Mucosa of stomach (tissue), 1 donor: ENCODE data around the gene PADI2.
"Not testable (repeated sequence)": the region's sequence is repeated elsewhere in the genome, so short reads cannot be mapped to it uniquely, and the experiment has no call there.

Source experiments
- H3K27me3 ChIP-seq: one replicate; pipeline ENCODE4 v1.7.0; 2013; ENCODE audit warnings: mild to moderate bottlenecking, low read length; ENCODE audit not compliant: control insufficient read depth, insufficient read depth
- H3K36me3 ChIP-seq: one replicate; pipeline ENCODE4 v1.7.0; 2013; ENCODE audit warnings: low read length; ENCODE audit not compliant: control insufficient read depth, insufficient read depth
- H3K4me1 ChIP-seq: one replicate; pipeline ENCODE4 v1.7.0; 2013; ENCODE audit warnings: mild to moderate bottlenecking, low read length; ENCODE audit not compliant: control insufficient read depth, insufficient read depth
- H3K4me3 ChIP-seq: one replicate; pipeline ENCODE4 v1.7.0; 2013; ENCODE audit warnings: low read length
- H3K9ac ChIP-seq: one replicate; pipeline ENCODE4 v1.7.0; 2013; ENCODE audit warnings: mild to moderate bottlenecking, low read length, moderate library complexity
- H3K9me3 ChIP-seq: one replicate; pipeline ENCODE4 v1.7.0; 2013; ENCODE audit warnings: mild to moderate bottlenecking, low read length, moderate library complexity; ENCODE audit not compliant: control insufficient read depth
- donor health status: Pancreatic carcinoma.

Gene PADI2

DNA sequence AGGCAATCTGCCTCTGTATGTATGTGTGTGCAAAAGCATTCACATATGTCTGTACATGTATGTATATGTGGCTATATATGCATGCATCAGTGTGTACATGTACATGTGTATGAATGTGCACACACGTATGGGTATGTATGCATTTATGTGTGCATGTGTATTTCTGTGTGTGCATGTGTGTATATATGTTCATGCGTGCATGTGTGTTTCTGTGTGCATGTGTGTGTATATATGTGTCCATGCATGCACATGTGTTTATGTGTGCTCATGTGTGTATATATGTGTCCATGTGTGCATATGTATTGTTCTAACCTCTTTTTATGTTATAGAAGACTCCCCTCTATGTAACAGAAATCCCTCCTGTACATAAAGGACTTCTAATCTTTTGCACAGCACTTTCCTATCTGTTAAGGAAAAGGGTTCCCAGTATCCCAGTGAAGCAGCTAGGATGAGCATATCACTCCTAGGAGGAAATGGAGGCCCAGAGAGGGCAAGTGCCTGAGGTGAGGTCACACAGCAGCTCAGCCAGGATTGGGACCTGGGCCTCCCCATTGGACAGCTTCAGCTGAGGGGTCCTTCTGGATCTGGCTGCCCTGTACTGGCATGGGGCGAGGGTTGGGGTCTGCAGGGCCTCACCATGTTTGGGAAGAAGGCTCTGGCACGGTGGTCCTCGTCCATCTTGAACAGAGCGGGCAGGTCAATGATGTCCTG lies 49.6 kb downstream of the PADI2 start:
- H3K4me3 ChIP-seq = no peak overlapping the region

DNA sequence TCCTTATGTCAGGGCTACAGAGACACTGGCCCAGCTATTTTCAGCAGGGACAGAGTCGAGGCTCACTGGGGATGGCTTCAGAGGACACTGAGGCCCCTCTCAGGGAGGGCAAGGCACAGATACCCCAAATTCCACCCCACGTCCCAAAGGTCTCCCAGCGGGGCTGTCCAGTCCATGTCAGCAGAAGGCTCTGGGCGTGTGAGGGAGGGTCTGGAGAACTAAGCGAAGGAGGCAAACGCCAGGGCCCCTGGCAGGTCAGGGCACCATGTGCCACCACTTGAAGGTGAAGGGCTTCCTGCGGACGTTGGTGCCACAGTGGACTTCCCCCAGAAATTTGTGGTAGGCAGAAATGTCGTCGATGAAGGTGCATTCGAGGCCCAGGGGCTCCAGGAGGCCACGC lies 50.5 kb downstream of the PADI2 start:
- no peaks in the 10 kb centered on the region for H3K9me3 ChIP-seq
- H3K4me1 ChIP-seq = no peaks in the 10 kb centered on the region
- no peak overlapping the region for H3K4me3 ChIP-seq
- H3K9ac ChIP-seq = no peak overlapping the region
- no peaks in the 10 kb centered on the region for H3K36me3 ChIP-seq
- H3K27me3 ChIP-seq = no peaks in the 10 kb centered on the region

More for the DNA sequence above, 49.6 kb downstream of the PADI2 start:
- Histone ChIP-seq H3K9ac (no peak overlapping the region), H3K4me1 (no peaks in the 10 kb centered on the region), H3K9me3 (no peaks in the 10 kb centered on the region), H3K27me3 (no peaks in the 10 kb centered on the region), H3K36me3 (no peaks in the 10 kb centered on the region)

DNA sequence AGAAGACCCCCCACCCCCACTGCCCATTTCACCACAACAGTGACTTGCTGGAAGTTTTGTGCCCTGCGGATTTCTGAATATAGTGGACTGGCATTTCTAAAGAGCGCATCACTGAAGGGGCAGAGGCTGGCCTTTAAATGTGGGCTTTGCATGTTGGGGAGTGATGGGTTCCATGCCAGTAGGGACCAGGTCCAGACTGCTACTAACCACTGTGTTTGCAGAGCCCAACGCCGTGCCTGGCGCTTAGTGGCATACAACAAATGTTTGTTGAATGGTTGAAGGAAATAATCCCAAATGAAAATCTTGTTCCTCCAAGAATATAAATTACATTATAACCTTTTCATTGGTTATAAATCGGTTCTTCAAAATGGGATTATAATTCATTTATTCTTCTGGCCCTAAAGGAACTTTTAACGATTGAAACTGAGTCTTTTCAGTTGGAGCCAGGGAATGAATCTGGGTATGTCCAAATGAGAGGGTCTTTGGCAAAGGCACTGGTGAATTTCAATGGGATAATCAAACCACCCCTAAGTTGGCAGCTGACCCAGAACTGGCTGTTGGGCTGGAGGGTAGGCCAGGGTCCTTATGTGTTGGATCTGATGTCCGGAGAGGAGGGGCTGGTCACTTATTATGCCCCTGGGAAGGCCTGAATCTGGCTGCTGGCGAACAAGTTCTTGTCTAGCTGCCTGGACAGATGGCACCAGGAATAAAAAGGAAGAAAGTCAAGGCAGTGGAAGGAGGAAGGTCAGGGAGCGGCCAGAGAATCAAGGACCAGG lies 51.6 kb downstream of the PADI2 start:
- H3K4me3 ChIP-seq = no peak overlapping the region
- no peaks in the 10 kb centered on the region for H3K4me1 ChIP-seq
- no peak overlapping the region for H3K9ac ChIP-seq
- no peaks in the 10 kb centered on the region for H3K9me3 ChIP-seq
- H3K27me3 ChIP-seq = no peaks in the 10 kb centered on the region
- no peaks in the 10 kb centered on the region for H3K36me3 ChIP-seq

DNA sequence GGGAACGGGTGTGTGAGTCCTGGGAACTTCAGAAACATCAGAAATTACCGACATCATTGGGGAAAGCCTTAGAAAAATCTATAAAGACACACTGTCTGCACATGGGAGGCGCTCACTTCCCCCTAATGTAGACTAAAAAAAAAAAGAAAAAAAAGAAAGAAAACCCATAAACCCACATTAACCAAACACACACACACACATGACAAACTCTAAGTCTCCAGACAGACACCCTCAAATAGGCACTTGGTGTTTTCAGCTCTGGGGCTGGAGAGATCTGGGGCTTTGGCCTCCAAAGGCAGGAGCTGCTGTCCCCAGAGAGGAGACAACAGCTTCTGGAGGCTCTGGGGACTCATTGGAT lies 52.2 kb downstream of the PADI2 start:
- Histone ChIP-seq H3K9ac (no peak overlapping the region), H3K27me3 (no peaks in the 10 kb centered on the region), H3K4me1 (no peaks in the 10 kb centered on the region), H3K9me3 (no peaks in the 10 kb centered on the region), H3K36me3 (no peaks in the 10 kb centered on the region), H3K4me3 (no peak overlapping the region)

DNA sequence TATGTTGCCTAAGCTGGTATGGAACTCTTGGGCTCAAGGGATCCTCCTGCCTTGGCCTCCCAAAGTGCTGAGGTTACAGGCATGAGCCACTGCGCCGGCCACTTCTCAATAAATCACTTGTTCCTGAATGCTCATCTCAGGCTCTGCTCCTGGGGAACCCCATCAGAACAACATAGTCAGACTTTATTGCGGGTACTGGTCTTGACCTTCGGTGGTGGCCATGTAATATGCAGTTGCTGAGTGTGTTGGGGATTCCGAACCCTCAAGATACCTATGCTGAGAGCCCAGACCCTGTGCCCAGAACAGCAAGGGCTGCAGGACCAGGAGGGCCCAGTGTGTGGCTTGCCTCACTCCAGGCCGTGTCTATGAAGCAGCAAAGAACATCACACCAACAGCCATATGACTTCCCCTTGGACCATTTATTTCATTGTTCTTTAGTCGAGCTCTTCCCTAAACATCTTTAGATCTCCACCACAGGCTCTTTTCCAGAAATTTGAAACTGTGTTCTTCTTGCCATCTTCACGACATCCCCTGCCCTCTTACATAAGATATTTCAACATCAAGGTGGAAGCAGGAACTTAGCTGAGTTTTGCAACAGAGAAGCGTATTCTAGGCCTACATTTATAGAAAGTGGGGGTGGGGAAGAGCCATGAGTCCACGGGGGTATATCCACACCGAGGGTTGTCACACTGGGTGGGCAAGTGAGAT lies 52.7 kb downstream of the PADI2 start:
- no peaks in the 10 kb centered on the region for H3K36me3 ChIP-seq
- no peak overlapping the region for H3K9ac ChIP-seq
- H3K9me3 ChIP-seq = no peaks in the 10 kb centered on the region
- no peaks in the 10 kb centered on the region for H3K4me1 ChIP-seq
- H3K27me3 ChIP-seq = no peaks in the 10 kb centered on the region
- no peak overlapping the region for H3K4me3 ChIP-seq

DNA sequence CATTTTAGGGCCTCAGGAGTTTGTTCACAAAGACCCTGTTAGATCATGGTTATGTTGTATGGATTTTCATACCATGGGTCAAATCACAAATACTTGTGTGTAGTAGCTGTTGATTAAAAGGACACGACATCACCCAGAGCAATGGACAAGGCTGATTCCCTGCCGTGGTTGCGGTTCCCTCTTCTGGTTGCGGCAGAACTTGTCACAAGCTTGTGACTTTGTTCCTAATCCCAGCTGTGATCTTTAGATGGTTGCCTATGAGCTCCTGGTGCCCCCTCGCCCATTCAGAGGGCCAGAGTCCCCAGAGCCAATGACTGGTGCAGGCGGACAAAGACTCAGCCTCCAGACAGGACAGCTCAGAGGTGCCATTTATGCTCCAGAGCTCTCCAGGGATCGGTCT lies 53.6 kb downstream of the PADI2 start:
- Histone ChIP-seq H3K9ac (no peak overlapping the region), H3K9me3 (no peaks in the 10 kb centered on the region), H3K36me3 (no peaks in the 10 kb centered on the region), H3K27me3 (no peaks in the 10 kb centered on the region), H3K4me3 (no peak overlapping the region), H3K4me1 (no peaks in the 10 kb centered on the region)

DNA sequence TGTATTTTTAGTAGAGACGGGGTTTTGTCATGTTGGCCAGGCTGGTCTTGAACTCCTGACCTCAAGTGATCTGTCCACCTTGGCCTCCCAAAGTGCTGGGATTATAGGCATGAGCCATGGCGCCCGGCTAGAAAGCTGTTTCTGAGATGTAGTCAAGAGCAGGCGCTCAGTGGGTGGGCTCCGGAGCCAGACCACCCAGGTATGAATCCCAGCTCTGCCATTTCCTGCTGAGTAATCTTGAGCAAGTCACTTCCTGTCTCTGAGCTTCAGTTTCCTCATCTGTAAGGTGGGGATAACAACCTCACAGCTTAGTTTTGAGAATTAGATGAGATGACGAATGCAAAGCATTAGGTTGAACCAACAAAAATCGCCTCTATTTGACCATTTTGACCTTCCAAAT lies 56.5 kb downstream of the PADI2 start:
- not testable (repeated sequence) for H3K4me3 ChIP-seq, H3K27me3 ChIP-seq, H3K36me3 ChIP-seq, H3K4me1 ChIP-seq, H3K9ac ChIP-seq, H3K9me3 ChIP-seq

DNA sequence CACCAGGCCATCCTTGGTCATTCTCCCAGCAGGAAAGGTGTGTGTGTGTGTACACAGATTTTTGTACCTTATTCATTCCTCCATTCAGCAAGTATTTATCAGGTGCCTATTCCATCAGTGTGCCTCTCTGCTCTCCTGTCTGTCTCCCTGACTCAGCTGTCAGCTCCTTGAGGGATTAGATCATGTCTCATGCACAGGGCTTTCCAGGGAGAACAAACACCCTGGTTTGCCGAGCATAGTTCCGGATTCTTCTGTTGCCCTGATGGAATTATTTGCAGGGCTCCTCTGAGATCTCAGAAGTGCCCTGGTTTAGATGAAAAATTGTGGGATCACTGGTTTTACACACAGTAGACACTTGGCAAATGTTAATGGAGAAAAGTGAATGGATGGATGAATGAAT lies 57.4 kb downstream of the PADI2 start:
- Histone ChIP-seq H3K9ac (no peak overlapping the region), H3K4me3 (no peak overlapping the region), H3K9me3 (no peaks in the 10 kb centered on the region), H3K27me3 (no peaks in the 10 kb centered on the region), H3K4me1 (no peaks in the 10 kb centered on the region), H3K36me3 (no peaks in the 10 kb centered on the region)

DNA sequence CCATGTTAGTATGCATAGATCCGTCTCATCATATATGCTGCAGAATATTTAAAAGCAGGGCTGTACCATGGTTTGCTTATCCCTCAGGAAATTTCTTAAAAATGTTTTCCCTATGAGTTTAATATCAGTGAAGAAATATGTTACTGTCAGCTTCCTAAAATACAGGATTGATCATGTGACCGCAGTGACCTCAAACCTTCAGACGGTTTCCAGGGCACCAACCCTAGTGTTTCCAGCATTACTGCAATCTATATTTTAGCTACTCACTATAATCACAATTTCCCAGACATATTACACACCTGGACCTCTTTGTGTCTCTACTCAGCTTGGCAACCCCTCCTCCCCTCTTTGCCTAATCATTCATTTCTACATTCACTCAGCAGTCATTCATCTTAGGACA lies 57.8 kb downstream of the PADI2 start:
- no peak overlapping the region for H3K9ac ChIP-seq
- H3K27me3 ChIP-seq = no peaks in the 10 kb centered on the region
- no peaks in the 10 kb centered on the region for H3K4me1 ChIP-seq
- no peaks in the 10 kb centered on the region for H3K36me3 ChIP-seq
- no peak overlapping the region for H3K4me3 ChIP-seq
- no peaks in the 10 kb centered on the region for H3K9me3 ChIP-seq

DNA sequence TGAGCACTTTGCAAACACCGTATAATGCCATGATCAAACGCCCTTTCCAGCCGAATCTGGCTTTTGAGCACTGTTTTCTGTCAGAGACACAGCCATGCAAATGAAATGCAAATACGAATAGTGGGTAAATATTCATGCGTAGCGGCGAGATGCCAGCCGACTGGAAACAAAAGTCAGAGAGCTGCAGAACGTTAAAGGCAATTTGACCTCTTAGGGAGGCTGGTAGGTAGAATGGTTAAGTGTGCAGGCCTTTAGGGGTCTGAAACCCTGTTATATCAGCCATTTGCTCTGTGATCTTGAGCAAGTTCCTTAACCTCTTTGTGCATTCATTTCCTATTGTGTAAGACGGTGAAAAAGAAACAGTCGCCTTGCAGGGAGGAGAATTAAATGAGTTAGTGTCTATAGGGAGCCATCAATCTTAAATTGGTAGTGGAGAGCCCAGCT lies 58.9 kb downstream of the PADI2 start:
- Histone ChIP-seq H3K4me1 (no peaks in the 10 kb centered on the region), H3K36me3 (no peaks in the 10 kb centered on the region), H3K4me3 (no peak overlapping the region), H3K27me3 (no peaks in the 10 kb centered on the region), H3K9ac (no peak overlapping the region), H3K9me3 (no peaks in the 10 kb centered on the region)

DNA sequence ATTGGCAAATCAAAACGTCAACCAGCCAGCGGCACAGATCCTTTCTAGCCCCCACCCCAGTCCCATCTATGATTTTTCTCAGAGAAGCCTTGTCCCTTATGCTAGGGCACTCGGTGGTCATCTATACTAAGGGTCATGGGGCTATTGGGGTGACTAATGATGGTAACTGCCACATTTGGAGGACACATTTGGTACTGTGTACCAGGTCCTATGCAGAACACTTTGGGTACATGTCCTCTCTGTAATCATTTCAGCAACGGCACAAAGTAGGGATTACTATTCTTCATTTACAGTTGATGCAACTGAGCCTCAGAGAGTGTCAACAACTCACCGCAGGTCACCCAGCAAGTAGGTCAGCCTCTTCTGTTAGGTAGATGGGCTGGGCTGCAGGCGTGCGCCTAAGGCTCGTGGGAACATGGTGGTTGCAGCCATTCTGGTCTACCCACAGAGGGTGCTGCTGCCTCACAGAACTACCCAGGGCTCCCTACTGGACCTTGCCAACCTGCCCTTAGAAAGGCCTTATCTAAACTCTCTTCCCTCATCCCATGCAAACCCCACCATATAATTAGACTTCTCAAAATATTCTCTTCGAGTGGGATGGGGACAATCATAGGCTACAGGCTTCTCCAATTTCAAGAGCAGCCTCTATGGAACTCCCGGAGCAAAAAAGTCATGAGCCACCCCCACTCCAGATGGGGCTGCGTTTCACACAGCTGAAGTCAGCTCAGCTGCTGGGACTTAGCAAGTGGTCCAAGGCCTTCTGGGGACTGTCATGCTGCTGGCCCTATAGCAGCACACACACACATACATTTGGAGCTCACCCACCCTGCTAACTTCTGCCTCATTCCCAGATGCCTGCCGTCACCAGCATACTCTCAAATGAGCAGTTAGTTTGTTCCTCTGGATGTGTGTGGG lies 59.6 kb downstream of the PADI2 start:
- no peak overlapping the region for H3K4me3 ChIP-seq
- H3K9me3 ChIP-seq = no peaks in the 10 kb centered on the region
- H3K4me1 ChIP-seq = no peaks in the 10 kb centered on the region
- H3K36me3 ChIP-seq = no peaks in the 10 kb centered on the region
- H3K9ac ChIP-seq = no peak overlapping the region
- H3K27me3 ChIP-seq = no peaks in the 10 kb centered on the region
